Superior temporal gyrus (tissue), 1 donor: ENCODE measurements around the gene PRICKLE2.

Source experiments
- DNase-seq: peaks from one replicate; pipeline ENCODE4 v3.0.0-alpha.2; 2016; ENCODE audit errors: extremely low spot score

Gene PRICKLE2

GRCh38 chr3:64074895-64075679, 150.2 kb downstream of the PRICKLE2 start:
- DNase-seq = no peak

DNA sequence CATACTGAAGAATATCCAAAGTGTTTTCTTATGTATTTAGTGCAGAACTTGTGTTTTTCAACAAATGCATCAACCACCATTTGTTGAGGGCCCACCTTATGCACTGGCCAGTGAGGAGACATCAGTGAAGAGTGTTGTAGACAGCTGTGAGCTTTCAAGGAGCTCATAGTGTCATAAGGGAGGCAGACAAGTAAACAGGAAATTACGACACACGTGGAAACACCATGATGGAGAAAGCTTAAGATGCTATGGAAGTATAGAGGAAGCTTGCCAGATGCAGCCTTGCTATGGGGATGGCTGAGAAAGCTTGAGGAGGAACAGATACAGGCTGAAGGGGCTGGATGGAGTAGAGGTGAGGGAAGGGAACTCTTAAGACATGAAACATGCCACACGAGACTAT, 151.2 kb downstream of the PRICKLE2 start:
- DNase-seq = no peak

GRCh38 chr3:64073158-64073761, 152.0 kb downstream of the PRICKLE2 start:
- DNase-seq = no peak

DNA sequence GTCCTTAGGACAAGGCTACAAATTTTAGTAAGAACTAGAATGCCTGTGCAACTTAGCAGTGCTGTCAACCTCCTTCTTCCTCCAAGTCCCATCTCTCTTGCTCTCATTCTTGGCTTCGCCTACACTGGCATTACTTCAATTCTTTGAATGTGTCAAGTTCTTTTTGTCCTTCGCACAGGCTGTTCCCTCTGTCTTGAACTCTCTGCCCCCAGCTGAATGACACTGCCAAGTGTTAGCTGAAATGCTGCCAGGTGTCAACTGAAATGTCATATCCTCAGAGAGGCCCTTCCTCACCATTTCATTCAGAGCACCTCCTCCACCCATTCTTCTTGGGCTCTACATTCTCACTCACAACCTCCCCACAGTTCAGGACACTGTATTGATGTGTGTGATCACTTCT, 153.1 kb downstream of the PRICKLE2 start:
- DNase-seq = no peak

DNA sequence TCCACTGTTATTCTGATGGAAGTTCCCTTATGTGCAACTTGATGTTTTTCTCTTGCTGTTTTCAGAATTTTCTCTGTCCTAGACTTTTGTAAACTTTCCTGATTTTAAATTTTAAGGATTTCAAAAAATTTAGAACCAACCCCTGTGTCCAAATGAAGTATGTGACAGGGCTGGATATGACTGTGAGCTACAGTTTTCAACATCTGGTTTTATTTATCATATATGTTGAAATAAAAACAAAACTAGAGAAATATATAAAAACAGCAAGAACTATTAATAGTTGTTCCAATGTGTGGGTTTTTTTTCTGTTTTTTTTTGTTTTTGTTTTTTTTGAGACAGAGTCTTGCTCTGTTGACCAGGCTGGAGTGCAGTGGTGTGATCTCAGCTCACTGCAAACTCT, 154.6 kb downstream of the PRICKLE2 start:
- no peak for DNase-seq

DNA sequence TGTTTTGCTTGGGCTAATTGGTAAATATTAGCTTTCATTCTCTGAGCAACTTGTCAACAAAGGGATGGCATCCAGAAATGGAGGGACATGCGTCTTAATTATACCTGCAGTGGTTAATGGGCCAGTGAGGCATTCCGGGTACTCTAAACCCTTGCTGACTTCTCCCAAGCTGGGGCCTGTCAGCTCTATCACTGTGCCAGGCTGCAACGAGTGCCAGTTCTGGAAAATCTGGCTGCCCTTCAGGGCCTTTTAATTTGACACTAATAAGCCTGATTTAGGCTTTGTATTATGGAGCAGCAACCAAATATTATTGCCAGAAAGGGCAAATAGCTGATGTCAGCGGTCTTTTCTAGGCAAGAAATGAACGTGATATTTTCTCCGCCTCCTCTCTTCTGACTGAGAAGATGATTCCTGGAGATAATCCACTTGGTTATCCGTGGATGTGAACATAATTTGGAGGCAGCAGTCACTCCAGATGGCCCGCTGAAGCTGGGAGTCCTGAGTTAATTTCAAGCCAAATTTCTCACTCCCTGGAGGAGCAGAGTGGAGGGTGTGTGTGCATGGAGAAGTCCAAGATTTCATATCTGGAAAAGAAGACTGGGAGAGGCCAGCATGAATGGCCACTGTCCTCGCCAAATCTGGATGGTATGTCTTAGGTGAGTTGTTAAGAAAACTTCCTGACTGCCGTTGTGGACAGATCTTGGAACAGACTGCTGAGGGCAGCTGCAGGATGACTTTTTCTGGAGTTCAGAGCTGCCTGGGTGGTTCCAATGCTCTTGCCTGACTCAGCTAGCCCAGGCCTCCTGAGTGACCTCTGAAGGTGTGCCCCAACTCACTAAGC, 157.5 kb downstream of the PRICKLE2 start:
- peak; percentile 41 for DNase-seq

DNA sequence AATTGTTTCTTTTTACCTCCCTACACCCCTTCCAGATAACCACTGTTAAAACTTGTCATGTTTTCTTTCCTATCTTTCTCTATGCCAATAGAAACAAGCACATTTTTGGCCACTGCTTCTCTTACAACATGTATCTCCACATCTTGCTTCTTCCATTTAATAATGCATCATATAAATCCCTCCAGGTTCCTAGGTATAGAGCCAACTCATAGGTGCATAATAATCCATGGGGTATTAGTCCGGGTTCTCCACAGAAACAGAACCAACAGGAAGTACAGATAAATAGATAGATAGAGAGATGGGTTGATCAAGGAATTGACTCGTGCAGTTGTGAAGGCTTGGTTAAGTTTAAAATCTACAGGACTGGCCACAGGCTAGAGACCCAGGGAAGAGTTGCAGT, 160.5 kb downstream of the PRICKLE2 start:
- no peak for DNase-seq

DNA sequence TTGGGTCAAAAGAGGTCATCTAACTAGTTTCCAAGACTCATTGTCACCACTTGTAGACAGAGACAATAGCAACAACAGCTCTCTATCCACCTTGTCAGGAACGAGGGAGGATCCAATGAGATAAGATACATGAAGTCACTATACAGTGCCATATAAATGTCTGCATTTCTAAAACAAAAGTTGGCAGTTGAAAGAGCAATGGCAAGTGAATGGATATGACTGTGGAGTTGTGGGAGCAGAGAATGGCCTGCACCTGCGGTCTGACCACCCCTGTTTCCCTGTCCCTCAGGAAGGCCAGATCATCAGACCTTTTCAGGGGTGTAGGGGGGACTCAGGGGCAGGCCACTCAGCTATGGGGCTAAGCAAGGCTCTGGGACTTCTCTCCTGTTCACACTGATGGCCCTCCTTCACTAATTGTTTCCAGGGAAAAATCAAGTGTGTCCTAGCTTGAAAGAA, 161.3 kb downstream of the PRICKLE2 start:
- DNase-seq = no peak

DNA sequence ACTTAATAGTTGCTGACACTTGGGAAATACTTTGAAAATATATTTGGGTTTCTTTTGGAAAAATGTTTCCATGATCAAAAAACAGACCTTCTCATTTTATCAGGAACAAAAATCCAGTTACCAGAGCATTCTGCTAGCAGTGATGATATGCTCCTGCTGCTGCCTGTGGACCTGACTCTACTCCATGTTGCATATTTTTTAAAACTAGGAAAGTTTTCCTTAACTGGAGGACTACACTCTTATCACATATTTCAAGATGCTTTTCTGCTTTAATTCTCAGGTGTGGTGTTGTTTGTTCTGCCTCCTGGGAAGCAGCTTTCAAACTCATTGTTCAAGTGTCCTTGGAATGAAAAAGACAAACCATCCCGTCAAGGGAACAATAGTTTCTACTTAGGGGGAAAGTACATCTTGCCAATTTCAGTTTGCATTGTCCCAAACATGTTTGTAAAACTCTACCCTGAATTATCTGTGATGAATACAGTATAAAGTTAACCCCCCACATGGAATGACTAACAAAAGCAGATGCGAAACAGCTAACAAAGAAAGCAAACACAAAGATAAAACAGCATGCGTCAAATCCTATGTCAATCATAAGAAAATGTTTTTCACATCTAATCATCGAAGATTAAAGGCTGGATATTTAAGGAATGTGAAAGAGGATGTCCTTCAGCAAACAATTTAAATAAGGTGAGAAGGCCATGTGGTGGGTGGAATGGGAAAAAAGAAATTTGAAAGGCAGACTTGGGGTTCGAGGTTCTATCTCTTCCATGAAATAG, 161.9 kb downstream of the PRICKLE2 start:
- no peak for DNase-seq

- no peak for DNase-seq
These were observed 163.6 kb downstream of the PRICKLE2 start for GRCh38 chr3:64061628-64062027.

DNA sequence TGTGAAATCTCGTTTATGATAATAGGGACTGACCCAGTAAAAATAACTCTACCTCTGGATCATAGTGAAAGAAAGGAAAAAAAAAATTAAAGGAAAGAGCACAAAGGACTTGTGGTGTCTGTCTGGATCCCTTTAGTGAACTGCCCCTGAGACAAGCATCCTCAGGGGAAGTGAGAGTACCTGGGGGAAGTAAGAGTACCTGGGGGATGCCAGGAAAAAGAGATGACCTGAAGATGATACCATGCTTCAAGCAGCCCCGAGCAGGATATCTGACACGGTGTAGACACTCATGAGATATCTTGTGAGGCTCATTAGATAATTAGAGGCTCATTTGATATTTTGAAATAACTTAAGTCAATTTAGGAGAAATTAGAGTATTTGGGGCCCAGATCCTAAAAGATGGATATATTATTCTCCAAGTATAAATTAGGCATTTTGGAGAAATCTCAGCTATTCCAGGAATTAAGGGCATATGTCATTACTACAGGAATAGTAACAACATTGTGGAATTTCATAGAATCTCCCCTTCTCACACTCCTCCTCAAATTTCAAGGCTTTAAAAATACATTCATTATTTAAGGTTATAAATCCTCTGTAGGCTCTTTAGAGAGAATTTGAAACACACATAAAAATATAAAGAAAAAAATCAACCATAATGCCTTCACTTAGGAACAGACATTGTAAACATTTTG, 165.6 kb downstream of the PRICKLE2 start:
- DNase-seq = no peak

DNA sequence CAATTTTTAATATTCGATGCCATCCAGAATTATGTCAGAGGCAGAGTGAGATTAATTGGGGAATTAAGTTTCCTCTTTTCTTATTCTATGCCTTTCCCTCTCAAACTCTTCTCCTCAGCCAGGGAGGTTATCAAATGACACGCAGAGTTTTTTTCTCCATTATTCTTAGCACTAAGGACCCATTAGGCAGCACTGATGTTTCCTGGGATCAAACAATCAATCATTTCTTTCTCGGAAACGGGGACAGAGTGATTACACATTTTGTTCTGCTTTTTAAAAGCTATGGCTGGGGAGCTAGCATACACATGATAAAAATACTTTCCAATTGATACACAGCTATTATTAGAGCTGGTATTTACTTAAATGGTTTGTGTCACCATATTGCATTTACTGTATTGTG, 166.7 kb downstream of the PRICKLE2 start:
- no peak for DNase-seq

DNA sequence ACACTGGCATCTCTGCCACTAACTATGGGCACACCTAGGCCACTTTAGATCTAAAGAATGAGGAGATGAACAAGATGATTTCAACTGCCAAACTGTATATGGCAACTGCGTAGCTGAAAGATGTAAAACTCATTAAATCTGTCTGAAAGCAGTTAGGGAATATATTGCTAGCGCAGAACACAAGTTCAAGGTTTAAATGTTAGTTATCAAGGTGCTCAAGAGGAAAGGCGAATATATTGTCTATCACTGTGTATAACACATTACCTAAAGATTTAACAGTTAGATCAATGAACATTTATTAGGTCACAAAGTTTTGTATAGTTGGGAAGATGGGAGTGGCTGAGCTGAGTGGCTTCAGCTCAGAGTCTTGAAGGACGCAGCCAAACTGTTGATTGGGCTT, 168.0 kb downstream of the PRICKLE2 start:
- no peak for DNase-seq

DNA sequence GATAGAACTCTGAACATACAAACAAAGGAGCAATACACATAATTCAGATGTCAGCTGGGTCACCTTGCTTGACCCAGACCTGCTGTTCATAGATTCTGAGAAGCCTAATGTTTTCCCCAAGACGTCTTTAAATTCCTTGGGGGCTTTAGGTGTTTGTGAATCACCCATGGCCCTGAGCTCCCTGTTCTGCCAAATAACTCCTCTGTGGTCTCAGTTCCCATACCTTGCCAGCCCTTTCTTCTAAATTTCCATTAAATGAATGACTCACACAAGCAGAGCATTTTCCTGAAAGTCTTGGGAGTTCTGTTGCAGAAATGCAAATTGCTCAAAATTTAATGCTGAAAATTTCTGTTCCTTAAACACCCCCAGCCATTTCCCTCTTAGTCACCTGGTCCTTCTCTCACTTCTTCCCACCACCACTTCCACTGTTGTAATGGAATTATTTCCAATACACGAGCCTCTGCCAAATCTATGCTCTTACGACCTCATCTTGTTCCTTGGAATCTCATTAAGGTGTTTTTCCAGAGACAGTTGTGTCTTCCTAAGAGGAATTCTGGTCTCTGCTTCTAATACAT, 168.6 kb downstream of the PRICKLE2 start:
- DNase-seq = no peak

DNA sequence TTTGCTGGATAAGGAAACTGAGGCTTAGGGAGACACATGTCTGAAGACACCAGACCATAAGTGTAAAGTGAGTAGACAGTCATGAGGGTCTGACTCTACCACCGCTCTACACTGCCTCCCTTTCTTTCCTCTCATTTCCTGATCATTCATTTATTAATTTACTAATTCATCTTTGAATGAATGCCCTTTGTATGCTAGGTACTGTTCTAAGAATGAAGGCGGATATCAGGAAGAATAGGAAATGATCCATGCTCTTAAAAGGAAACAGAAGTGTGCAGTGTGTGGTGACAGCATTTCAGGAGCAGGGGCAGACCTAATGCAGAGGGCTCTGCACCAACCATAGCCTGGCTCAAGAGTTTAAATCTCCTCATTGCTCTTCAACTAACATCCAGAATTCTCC, 170.2 kb downstream of the PRICKLE2 start:
- DNase-seq = no peak

DNA sequence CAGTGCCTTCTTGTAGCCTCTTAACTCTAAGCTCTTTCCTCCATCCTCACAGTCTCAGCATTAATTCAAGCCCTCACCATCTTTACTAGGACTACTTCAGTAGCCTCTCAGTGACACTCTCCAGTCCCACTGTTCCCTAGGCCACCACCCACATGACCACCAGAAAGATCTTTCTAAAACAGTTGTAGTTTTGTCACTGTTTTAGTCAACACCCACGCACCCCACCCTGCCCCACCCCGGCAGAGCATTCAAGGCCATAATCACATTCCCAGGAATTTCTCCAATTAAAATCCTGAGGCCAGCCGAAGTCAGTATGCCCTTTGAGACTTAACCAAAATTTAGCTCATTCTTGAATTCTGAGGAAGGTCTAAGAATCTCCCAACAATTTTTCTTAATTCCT, 170.8 kb downstream of the PRICKLE2 start:
- no peak for DNase-seq

DNA sequence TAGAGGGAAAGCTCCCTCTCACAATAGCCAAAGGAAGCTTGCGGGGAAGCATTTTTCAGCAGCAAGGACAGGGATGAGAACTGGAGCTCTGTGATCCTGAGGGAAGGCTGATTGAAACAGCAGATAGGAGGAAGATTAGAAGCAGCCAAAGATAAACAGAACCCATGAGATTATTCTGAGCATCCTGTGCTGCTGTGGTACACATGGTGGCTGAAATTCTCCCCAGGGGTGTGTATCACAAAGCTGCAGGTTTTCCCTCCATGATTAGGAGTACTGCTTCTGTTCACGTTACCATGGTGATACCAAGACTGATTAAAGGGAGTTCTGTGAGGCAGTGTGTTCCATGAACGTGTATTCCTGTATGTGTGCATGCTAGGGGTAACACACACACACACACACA, 171.7 kb downstream of the PRICKLE2 start:
- DNase-seq = peak; percentile 41

DNA sequence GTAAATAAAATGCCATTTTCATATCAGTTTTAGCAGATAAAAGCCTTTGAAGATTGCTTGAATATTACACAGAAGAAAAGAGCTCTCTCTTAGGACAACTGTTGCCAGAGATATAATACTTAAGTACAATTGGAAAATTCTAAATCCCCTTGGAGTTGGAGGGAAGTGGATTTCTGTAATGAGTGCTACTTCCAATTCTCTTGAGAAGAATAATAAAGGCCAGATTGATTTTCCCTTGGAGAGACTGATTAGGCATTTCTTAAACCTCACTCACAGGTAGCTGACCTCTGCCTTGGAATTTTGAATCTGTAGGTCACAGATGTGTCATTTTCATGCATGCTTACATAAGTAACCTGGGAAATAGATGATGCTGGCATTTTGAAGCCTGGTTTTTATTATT, 172.1 kb downstream of the PRICKLE2 start:
- DNase-seq = no peak

GRCh38 chr3:64049832-64050231, 175.4 kb downstream of the PRICKLE2 start:
- DNase-seq = no peak

GRCh38 chr3:64049136-64049535, 176.1 kb downstream of the PRICKLE2 start:
- DNase-seq = no peak

DNA sequence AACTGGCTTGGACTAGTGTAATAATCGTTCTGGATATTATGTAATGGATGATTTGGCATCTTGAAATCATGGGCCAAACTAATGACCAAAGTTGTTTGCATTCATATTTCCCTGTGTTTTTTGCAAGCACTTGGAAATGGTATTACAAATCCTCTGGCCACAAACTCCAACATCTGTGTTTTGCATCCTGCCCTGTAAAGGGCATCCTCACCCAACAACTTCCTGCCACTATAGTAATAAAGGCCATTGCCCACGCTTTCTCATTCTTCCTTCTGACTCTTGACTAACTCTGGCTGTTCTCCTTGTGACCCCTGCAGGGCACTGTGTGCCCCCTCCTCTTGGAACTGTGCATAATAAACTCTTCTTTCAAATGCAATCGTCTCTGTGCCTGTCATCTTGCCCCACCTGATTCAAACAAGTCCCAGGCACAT, 176.6 kb downstream of the PRICKLE2 start:
- no peak for DNase-seq
